SK-N-MC (cell line): ENCODE measurements around the gene KRT25.

Source experiments
- DNase-seq: peaks from one replicate; pipeline ENCODE4 v3.0.0-alpha.2; 2011; ENCODE audit warnings: low read depth, low spot score
- H3K27ac ChIP-seq: fragments of 200-600 bp; sonication (generic); 2 replicates; pipeline ENCODE4 v1.5.1; 2016; ENCODE audit warnings: mixed run types
- H3K36me3 ChIP-seq: fragments of 200-600 bp; sonication (generic); 2 replicates; pipeline ENCODE4 v1.6.1; 2017; ENCODE audit warnings: antibody characterized with exemption, low read length, mixed read lengths; ENCODE audit not compliant: insufficient read depth
- H3K4me3 ChIP-seq: fragments of 200-600 bp; sonication (generic); 2 replicates; pipeline ENCODE4 v1.5.1; 2016
- H3K9ac ChIP-seq: fragments of 200-600 bp; sonication (generic); 2 replicates; pipeline ENCODE4 v1.8.0; 2017; ENCODE audit warnings: mixed run types, mixed read lengths; ENCODE audit not compliant: insufficient read length
- H3K9me3 ChIP-seq: fragments of 200-600 bp; sonication (generic); 2 replicates; pipeline ENCODE4 v1.6.1; 2017; ENCODE audit warnings: low read depth, mild to moderate bottlenecking, antibody characterized with exemption, low read length, moderate library complexity, mixed read lengths
- EZH2 ChIP-seq: fragments of 200-600 bp; sonication (generic); IDR thresholded peaks from one replicate; pipeline ENCODE4 v1.6.1; 2017; ENCODE audit warnings: antibody characterized with exemption
- FOXP2 ChIP-seq: optimal IDR thresholded peaks from 2 replicates; pipeline ENCODE3; 2011; ENCODE audit warnings: mild to moderate bottlenecking, moderate library complexity; ENCODE audit not compliant: insufficient read depth; ENCODE audit errors: extremely low read length, control extremely low read depth
- POLR2AphosphoS5 ChIP-seq: IDR thresholded peaks from 2 replicates; pipeline ENCODE4 v1.6.1; 2012; ENCODE audit warnings: mild to moderate bottlenecking, low read depth, low read length, borderline replicate concordance

Gene KRT25

DNA sequence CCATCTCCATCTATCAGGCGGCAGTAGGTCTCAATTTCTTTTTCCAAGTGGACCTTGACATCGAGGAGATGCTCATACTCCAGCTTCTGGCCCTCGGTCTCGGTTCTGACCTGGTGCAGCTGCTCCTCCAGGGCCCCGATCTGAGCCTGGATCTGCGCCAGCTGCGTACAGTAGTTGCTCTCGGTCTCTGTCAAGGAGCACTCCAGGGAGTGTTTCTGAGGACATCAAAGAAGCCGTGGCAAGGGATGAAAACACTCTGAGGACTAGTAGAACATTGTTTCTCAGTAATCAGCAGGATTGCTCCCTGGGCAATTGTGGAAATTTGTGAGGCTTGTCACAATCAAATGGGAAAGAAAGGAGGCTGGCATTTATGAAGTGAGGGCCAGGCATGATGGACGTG lies 38.7 kb upstream of the KRT25 start:
- Histone ChIP-seq H3K9ac (no peak overlapping the region), H3K27ac (no peak overlapping the region), H3K4me3 (no peak overlapping the region), H3K9me3 (no peaks in the 10 kb centered on the region), H3K36me3 (no peaks in the 10 kb centered on the region)
- no peak for DNase-seq
- TF ChIP-seq POLR2AphosphoS5 (no peak), EZH2 (no peak), FOXP2 (no peak)

DNA sequence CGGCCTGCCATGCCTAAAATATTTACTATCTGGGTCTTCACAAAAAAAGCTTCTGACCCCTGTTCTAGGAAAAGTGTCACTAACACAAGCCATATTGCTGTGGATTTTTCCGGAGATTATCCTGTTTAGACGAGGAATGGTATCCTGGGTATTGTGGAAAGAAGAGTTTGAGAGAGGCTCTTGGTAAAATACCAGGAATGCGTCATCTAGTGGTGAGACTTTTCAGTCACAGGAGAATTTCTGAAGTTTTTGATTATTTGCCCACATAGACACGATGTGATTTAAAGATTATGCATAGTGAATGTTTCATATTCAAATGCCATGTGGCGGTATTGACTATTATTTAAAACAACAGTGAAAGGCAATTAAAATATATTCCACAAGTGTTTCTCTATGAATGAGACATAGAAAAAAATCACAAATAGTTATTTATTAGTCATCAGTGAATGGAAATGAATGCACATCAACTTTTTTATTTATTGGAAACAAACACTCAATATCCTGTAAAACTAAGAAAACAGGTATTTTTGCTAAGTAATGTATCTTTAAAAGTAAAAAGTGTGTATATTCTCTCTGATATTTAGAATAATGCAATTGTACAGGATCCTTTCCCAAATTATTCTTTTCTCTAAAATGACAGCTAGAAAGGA lies 36.8 kb upstream of the KRT25 start:
- Histone ChIP-seq H3K36me3 (no peaks in the 10 kb centered on the region), H3K27ac (no peak overlapping the region), H3K9ac (no peak overlapping the region), H3K4me3 (no peak overlapping the region), H3K9me3 (no peaks in the 10 kb centered on the region)
- DNase-seq, result no peak
- no peak for TF ChIP-seq FOXP2
- no peak for TF ChIP-seq EZH2
- no peak for TF ChIP-seq POLR2AphosphoS5

DNA sequence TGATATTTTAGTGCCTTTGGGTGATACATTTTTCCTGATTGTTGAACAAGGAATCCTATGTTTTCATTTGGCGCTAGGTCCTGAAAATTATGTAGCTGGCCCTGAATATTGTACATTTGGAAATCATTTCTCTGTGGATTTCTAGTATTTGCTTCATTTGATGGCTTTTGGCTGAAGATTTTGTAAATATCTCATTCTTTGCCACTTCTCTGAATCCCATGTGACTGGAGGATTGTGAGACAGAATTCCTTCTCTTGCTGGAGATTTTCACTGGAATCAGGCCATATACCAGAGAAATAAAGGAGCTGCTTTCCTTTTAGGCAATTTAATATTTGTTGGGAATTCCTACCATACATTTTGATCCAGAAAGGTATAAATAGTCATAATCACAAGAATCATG lies 36.0 kb upstream of the KRT25 start:
- no peaks in the 10 kb centered on the region for H3K36me3 ChIP-seq
- peak overlapping the region; percentile 3 for H3K9ac ChIP-seq
- peak overlapping the region; percentile 51; the same call in 1 of the 2 replicates for H3K27ac ChIP-seq
- no peak overlapping the region for H3K4me3 ChIP-seq
- TF ChIP-seq FOXP2, result no peak
- DNase-seq, result no peak
- H3K9me3 ChIP-seq, result no peaks in the 10 kb centered on the region

DNA sequence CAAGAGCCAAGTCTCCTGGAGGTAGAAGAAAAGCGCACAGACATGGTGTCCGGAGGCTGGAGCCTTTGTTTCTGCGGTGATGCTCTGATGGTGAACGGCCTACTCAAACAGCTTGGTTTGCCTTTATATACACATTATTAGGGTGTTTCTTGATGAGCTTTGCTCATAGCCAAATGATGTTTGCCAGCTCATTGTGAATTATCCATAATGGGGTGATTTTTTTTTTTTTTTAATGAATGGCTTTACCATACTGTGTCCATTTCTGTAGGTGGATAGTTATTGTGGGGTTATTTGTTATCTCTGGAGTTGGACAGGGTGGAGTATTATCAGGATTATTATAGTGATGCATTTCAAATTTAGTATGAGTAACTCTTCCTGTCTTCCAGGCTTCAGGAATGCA lies 27.3 kb upstream of the KRT25 start, which contains the start of gene KRT27:
Gene KRT27, minus strand, starts transcription at position 101 of the 400 bp plus-strand sequence. Its CDS starts 57 bp downstream, at position 44.
- H3K4me3 ChIP-seq, result no peak within 1 kb of the TSS
- no peaks in the 10 kb centered on the region for H3K36me3 ChIP-seq
- no peak for TF ChIP-seq EZH2
- no peak for TF ChIP-seq POLR2AphosphoS5
- TF ChIP-seq FOXP2, result no peak

DNA sequence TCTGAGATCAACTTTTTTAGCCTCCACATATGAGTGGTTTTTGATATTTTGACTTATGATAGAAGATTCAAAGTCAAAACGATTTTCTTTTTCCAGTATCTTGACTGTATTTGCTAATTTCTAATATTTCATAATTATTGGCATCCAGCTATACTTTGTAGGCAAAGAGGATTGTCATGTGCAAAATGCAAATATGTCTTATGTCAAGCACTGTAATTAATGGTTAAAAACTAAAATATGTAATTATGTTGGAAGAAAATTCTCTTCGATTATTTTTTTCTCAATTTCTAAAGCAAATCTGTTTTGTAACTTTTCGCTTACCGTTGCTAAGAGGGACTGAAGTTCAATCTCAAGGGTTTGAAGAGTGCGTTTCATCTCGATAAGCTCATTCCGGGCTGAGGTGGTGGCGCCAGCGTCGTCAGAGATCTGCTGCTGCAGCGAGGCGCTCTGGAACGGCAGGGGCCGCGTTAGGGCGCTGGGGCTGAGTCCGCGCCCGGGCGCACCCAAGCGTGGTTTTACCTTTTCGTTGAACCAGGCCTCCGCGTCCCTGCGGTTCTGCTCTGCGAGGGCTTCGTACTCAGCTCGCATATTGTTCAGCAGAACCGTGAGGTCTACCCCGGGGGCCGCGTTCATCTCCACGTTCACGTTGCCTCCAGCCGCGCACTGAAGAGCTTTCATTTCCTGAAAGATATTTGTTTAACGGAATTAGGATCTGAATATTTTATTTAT lies 24.2 kb upstream of the KRT25 start:
- peak overlapping the region; percentile 68 for H3K4me3 ChIP-seq
- no peaks in the 10 kb centered on the region for H3K9me3 ChIP-seq
- H3K27ac ChIP-seq, result 0 out of 2 replicates have a peak overlapping the region, but pooled peaks have one; percentile 7
- DNase-seq, result no peak
- TF ChIP-seq FOXP2 (no peak), POLR2AphosphoS5 (no peak), EZH2 (no peak)
- peak overlapping the region; percentile 42 for H3K9ac ChIP-seq
- H3K36me3 ChIP-seq, result no peaks in the 10 kb centered on the region

More for the DNA sequence above, 27.3 kb upstream of the KRT25 start, which contains the start of gene KRT27:
- no peaks in the 10 kb centered on the region for H3K9me3 ChIP-seq
- H3K9ac ChIP-seq, result no peak within 1 kb of the TSS
- no peak for DNase-seq
- no peak within 1 kb of the TSS for H3K27ac ChIP-seq

DNA sequence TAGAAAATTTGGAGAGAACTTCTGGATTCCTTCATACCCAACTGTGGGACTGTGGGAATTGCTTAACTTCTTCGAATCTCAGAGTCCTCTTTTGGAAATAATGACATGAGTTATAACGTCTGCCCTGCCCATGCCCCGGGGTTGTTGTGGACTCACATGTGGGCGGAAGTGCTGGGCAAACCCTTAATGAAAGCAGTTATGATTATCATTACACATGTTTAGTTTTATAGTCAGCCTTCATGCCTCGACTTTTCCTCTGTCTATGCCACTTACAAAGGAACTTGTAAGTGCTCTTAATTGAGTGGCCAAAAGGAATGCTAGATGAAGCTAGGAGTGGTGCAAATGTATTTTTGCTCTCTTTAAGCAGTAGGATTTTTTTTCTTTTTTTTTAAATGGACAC lies 23.3 kb upstream of the KRT25 start:
- no peaks in the 10 kb centered on the region for H3K36me3 ChIP-seq
- TF ChIP-seq FOXP2 (no peak), POLR2AphosphoS5 (no peak), EZH2 (no peak)
- no peaks in the 10 kb centered on the region for H3K9me3 ChIP-seq
- 0 out of 2 replicates have a peak overlapping the region, but pooled peaks have one; percentile 10 for H3K27ac ChIP-seq
- H3K9ac ChIP-seq, result peak overlapping the region; percentile 5
- DNase-seq, result no peak
- peak overlapping the region; percentile 68 for H3K4me3 ChIP-seq

DNA sequence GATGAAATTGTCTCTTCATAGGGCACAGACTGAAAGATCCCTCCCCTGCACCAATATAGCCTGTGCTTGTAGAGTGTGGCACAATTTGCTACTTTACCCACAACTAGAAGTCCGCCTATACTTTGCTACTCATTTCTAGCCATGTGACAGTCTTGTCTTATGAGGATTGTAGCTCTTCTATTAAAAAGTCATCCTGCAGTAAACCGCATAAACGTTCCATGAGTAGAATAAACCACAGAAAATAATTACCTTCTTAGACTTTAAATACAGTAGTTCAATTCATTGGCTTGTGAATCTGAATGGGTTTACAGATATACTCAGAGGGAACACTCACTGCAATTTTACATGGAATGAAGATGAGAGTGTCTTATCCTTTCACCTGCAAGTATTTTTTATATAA lies 22.8 kb upstream of the KRT25 start:
- H3K9ac ChIP-seq, result no peak overlapping the region
- DNase-seq, result no peak
- no peaks in the 10 kb centered on the region for H3K9me3 ChIP-seq
- H3K27ac ChIP-seq, result no peak overlapping the region
- TF ChIP-seq POLR2AphosphoS5 (no peak), EZH2 (no peak), FOXP2 (no peak)
- H3K36me3 ChIP-seq, result no peaks in the 10 kb centered on the region
- peak overlapping the region; percentile 68; the same call in 1 of the 2 replicates for H3K4me3 ChIP-seq

DNA sequence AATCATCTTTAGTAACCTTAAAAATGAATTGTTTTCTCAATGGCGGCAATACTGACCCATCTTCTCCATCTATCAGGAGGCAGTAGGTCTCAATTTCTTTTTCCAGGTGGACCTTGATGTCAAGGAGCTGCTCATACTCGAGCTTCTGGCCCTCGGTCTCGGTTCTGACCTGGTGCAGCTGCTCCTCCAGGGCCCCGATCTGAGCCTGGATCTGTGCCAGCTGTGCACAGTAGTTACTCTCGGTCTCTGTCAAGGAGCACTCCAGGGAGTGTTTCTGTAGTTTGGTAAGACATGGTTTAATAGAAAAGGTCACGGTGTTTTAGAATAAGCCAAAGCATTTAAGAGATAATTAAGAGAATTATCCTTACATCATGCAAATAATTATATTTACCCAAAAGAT lies 22.3 kb upstream of the KRT25 start:
- H3K9ac ChIP-seq, result no peak overlapping the region

More for the DNA sequence above, 22.3 kb upstream of the KRT25 start:
- TF ChIP-seq POLR2AphosphoS5, result no peak
- DNase-seq, result no peak
- H3K27ac ChIP-seq, result no peak overlapping the region
- H3K36me3 ChIP-seq, result no peaks in the 10 kb centered on the region
- H3K9me3 ChIP-seq, result no peaks in the 10 kb centered on the region
- no peak overlapping the region for H3K4me3 ChIP-seq
